Testis (tissue), 3 donors: Measurements from ENCODE around the gene RAMP1. TPM values are rescaled to one million over a fixed set of nuclear protein-coding genes. Genes with fewer than 3 reads are reported as not detected.

Source experiments
- DNase-seq: peaks from one replicate; pipeline ENCODE4 v3.0.0-alpha.2; 2019
- H3K27ac ChIP-seq, 2 donors: fragments of 200-600 bp; sonication (generic); one replicate each; pipeline ENCODE4 v1.5.1; 2019
- H3K27me3 ChIP-seq: fragments of 200-600 bp; sonication (generic); one replicate; pipeline ENCODE4 v1.5.1; 2019
- H3K36me3 ChIP-seq: fragments of 200-600 bp; sonication (generic); one replicate; pipeline ENCODE4 v1.5.1; 2017; ENCODE audit warnings: low read depth; ENCODE audit errors: missing control alignments
- H3K4me1 ChIP-seq: fragments of 200-600 bp; sonication (generic); one replicate; pipeline ENCODE4 v1.5.1; 2019
- H3K4me3 ChIP-seq, 2 donors: fragments of 200-600 bp; sonication (generic); one replicate each; pipeline ENCODE4 v1.5.1; 2017 to 2019
- H3K9me3 ChIP-seq: fragments of 200-600 bp; sonication (generic); one replicate; pipeline ENCODE4 v1.5.1; 2017
- POLR2A ChIP-seq: fragments of 450-650 bp; IDR thresholded peaks from one replicate; pipeline ENCODE4 v1.6.1; 2017; ENCODE audit warnings: antibody characterized with exemption, mild to moderate bottlenecking, moderate library complexity
- WGBS, 2 donors: methylation state at CpG; one replicate each; pipeline ENCODE4 v1.1.5; 2018; 5-methylcytosine and 5-hydroxymethylcytosine counted together
- intact Hi-C: fragments of 100-400 bp; cut with DNase I; formaldehyde crosslinking; loops from one replicate; pipeline ENCODE4 v1.15.1; 2023; ENCODE audit warnings: low total_unique reads
- polyA plus RNA-seq: library from polyadenylated mRNA; stranded (reverse); fragments of 350-450 nt; fragmentation: Illumina TruSeq; extraction: RNeasy Lipid Tissue Mini Kit (QIAGEN cat#74804); gene quantifications from one replicate; pipeline ENCODE4 v1.2.3, GENCODE V29; 2014; ENCODE audit warnings: low read depth, low replicate concordance; ENCODE audit not compliant: insufficient read depth
- total RNA-seq, 2 donors: library from RNA; depleted of rRNA; stranded (reverse); fragments of >200 nt; gene quantifications; one replicate each; pipeline ENCODE4 v1.2.3, GENCODE V29; 2016
- TF ChIP-seq, protein P1 (sequence below), 3 experiments: fragments of 450-650 bp in 2 of 3; fragments of 200-600 bp in 1 of 3; sonication (generic) in 1 of 3; IDR thresholded peaks; one replicate each; pipeline ENCODE4 v1.5.1; 2016 to 2019; ENCODE audit warnings: antibody characterized with exemption in 3 of 3, mild to moderate bottlenecking in 2 of 3, moderate library complexity in 1 of 3

RAMP1 gene
- total and polyA plus RNA-seq, 3 donors from 2014 or later: 8.9 to 14.3 (median 13.9) TPM

DNA sequence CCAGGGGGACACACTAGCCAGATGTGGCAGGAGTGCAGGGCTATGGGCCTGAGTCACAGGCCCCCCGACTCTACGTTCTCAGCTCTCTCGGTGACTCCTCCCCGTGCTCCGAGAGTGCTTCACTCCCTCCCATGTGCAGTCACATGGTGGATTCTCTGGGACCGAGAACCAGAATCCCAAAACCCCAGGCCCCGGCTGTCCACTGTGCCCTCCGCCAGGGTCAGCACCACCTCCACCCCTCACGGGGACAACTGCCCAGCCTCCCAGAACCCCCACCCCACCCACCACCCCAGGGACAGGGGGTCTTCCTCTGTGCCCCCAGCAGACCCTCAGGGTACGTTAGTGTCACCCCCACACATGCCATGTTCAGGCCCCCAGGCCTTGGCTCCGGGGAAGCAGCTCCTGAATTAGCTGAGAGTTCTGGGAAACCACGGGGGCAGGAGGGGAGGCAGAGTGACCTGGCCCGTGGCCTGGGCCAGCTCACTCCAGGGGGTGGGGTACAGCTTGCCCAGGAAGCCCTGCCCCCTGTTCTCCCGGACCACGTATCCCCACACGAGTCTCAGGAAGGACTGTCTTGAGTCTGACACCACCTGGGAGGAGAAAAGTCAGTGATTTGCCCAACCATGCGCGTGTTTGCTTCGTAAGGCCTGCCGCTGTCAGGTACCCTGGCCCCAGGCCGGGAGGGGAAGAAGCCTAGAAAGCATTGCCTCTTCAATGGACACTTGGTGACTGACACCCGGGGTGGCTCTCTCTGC lies 4.4 kb downstream of the RAMP1 start:
- no peaks in the 10 kb centered on the region for H3K27me3 ChIP-seq
- DNase-seq: no peak
- no peak overlapping the region for H3K27ac ChIP-seq
- H3K36me3 ChIP-seq: no peaks in the 10 kb centered on the region
- peaks cover 6% of the 10 kb centered on the region for H3K4me1 ChIP-seq
- H3K9me3 ChIP-seq: no peaks in the 10 kb centered on the region
- H3K4me3 ChIP-seq: no peak overlapping the region
- intact Hi-C loops: no loop called here
- TF ChIP-seq, protein P1, sequence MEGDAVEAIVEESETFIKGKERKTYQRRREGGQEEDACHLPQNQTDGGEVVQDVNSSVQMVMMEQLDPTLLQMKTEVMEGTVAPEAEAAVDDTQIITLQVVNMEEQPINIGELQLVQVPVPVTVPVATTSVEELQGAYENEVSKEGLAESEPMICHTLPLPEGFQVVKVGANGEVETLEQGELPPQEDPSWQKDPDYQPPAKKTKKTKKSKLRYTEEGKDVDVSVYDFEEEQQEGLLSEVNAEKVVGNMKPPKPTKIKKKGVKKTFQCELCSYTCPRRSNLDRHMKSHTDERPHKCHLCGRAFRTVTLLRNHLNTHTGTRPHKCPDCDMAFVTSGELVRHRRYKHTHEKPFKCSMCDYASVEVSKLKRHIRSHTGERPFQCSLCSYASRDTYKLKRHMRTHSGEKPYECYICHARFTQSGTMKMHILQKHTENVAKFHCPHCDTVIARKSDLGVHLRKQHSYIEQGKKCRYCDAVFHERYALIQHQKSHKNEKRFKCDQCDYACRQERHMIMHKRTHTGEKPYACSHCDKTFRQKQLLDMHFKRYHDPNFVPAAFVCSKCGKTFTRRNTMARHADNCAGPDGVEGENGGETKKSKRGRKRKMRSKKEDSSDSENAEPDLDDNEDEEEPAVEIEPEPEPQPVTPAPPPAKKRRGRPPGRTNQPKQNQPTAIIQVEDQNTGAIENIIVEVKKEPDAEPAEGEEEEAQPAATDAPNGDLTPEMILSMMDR (IDR thresholded peaks at IDR 0.05): no peak
- no peak for TF ChIP-seq POLR2A
- WGBS, 2 donors: 79 to 86% methylated on average over 13 to 22 of the region's 22 CpGs

DNA sequence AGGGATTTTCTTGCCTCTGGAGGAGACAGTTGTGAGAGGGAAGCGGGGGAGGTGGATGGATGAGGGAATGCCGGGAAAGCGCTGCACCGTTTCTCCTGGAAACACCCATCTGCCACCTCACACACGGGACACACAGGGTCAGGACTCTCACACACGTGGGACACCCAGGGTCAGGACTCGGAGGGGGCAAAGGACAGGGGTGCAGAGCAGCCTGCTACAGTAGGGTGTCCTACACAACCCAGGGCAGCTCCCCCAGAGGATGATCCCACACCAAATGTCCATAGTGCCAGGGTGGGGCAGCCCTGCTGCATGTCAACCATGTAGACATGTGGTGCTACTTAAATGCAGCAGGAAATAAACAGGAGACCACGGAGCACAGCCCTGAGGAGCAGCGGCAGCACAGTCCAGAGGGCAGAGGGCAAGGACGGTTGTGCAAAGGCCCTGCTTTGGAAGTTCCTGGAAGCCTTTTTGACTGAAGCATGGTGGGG lies 5.1 kb downstream of the RAMP1 start:
- Histone ChIP-seq H3K36me3 (no peaks in the 10 kb centered on the region), H3K9me3 (no peaks in the 10 kb centered on the region), H3K27ac (no peak overlapping the region), H3K27me3 (no peaks in the 10 kb centered on the region), H3K4me1 (peaks cover 3% of the 10 kb centered on the region), H3K4me3 (no peak overlapping the region)
- WGBS, 2 donors: 73 to 86% methylated on average over 8 to 10 of the region's 10 CpGs
- intact Hi-C loops: no loop called here
- no peak for DNase-seq
- TF ChIP-seq POLR2A: no peak
- TF ChIP-seq, protein P1 (IDR thresholded peaks at IDR 0.05): no peak

DNA sequence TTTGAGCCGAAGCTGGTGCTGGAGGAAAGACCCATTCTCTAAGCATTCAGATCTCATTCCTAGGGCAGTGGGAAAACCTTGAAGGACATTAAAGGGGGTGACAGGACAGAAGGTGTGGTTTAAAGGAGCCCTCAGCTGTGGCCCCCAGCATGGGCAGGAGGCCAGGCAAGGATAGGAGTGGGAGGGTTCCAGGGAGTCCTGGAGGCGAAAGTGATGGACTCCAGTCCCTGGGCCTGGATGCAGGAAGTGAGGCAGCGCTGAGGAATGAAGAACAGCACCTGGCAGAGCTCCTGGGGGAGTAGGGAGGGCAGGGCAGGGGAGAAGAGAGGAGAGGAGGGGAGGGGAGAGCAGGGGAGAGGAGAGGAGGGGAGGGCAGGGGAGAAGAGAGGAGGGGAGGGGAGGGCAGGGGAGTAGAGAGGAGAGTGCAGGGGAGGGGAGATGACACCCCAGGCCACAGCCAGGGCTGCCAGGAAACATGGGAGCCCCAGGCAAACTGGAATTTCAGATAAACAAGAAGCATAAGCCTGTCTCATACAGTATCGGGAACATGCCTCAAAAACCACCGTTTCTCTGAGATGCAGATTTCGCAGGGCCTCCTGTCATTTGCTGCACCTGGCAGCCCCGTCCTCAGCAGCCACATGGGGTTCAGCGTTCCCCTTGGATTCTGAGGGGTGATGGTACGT lies 5.7 kb downstream of the RAMP1 start:
- H3K36me3 ChIP-seq: no peaks in the 10 kb centered on the region
- peaks cover 3% of the 10 kb centered on the region for H3K4me1 ChIP-seq
- H3K4me3 ChIP-seq: no peak overlapping the region
- 80 to 82% methylated on average over 9 of the region's 9 CpGs for WGBS, 2 donors
- no peaks in the 10 kb centered on the region for H3K27me3 ChIP-seq
- H3K27ac ChIP-seq: no peak overlapping the region
- no peak for DNase-seq
- no peaks in the 10 kb centered on the region for H3K9me3 ChIP-seq
- intact Hi-C loops: no loop called here
- TF ChIP-seq, protein P1 (IDR thresholded peaks at IDR 0.05): no peak
- TF ChIP-seq POLR2A: no peak

DNA sequence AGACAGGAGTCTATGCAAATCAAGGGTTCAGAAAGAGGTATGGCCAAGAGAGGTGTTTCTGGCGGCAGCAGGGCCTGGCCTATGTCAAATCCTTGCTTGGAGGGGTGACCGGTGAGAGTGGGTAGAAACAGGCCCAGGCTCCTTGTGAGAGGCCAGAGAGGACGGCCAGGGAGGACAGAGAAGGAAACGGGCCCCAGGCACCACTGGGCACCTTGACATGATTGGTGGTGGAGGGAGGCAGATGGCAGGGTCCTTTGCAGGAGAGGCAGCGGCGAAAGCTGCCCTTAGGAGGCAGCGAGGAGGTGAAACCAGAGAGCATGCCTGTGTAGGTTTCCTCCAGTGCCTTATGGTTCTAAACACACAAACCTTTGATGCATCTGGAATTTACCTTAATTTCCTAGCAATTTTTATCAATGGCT lies 6.2 kb downstream of the RAMP1 start:
- H3K9me3 ChIP-seq: no peaks in the 10 kb centered on the region
- intact Hi-C loops: no loop called here
- TF ChIP-seq, protein P1 (IDR thresholded peaks at IDR 0.05): no peak
- TF ChIP-seq POLR2A: no peak
- peaks cover under 1% of the 10 kb centered on the region for H3K4me1 ChIP-seq
- H3K27ac ChIP-seq: no peak overlapping the region
- no peak overlapping the region for H3K4me3 ChIP-seq
- no peaks in the 10 kb centered on the region for H3K27me3 ChIP-seq
- no peaks in the 10 kb centered on the region for H3K36me3 ChIP-seq
- no peak for DNase-seq
- 94 to 96% methylated on average over 7 of the region's 7 CpGs for WGBS, 2 donors
